Adipose tissue (tissue), 3 donors: ENCODE results near the gene ANKDD1A. TPM values are rescaled to one million over a fixed set of nuclear protein-coding genes. Genes with fewer than 3 reads are reported as not detected.

Experiments
- H3K27ac ChIP-seq: one replicate; pipeline ENCODE4 v1.5.1; 2013; ENCODE audit warnings: low read depth, low read length
- WGBS, 3 donors: extraction: QIAGEN DNeasy Blood & Tissue Kit; methylation state at CpG; one replicate each; pipeline ENCODE4 v1.1.7; 2013; 5-methylcytosine and 5-hydroxymethylcytosine counted together
- polyA plus RNA-seq, 3 donors: library from polyadenylated mRNA; stranded (reverse); fragments of 200-250 nt; gene quantifications; one replicate each; pipeline ENCODE4 v1.2.3, GENCODE V29; 2013
- donor health status: healthy with polysubstance abuse.
- donor health status: Bipolar disorder and iron deficiency.
- donor health status: healthy.

The ANKDD1A gene
- 1 to 10 TPM; 1.8 to 4.5 (median 3.4) TPM for polyA plus RNA-seq

- H3K27ac ChIP-seq, result no peak within 1 kb of the TSS
- WGBS, 3 donors, result 5 to 6% (median 5%) methylated on average over 52 to 72 of the region's 72 CpGs
These were observed at the start of gene ANKDD1A for GRCh38 chr15:64911311-64912186. TSS of gene ANKDD1A (plus strand) at chr15:64911902. CDS start at chr15:64911931, 29 bp downstream.

- WGBS, 3 donors, result 85 to 90% (median 87%) methylated on average over 4 of the region's 4 CpGs
- no peak overlapping the region for H3K27ac ChIP-seq
These were observed 49.7 kb upstream of the ANKDD1A start for GRCh38 chr15:64861960-64862359.

- H3K27ac ChIP-seq, result no peak overlapping the region
- 94 to 100% (median 97%) methylated on average over 1 of the region's 1 CpG for WGBS, 3 donors
These were observed 49.3 kb upstream of the ANKDD1A start for GRCh38 chr15:64862408-64862807.

GRCh38 chr15:64864068-64864467 lies 47.6 kb upstream of the ANKDD1A start:
- no peak overlapping the region for H3K27ac ChIP-seq
- WGBS, 3 donors, result 56 to 84% (median 74%) methylated on average over 1 of the region's 1 CpG

GRCh38 chr15:64865126-64865997 lies 46.3 kb upstream of the ANKDD1A start:
- WGBS, 3 donors, result 79 to 93% (median 81%) methylated on average over 12 of the region's 12 CpGs

GRCh38 chr15:64865998-64866520 lies 45.6 kb upstream of the ANKDD1A start:
- WGBS, 3 donors, result 53 to 78% (median 63%) methylated on average over 6 of the region's 6 CpGs
- no peak overlapping the region for H3K27ac ChIP-seq

More at GRCh38 chr15:64865126-64865997, 46.3 kb upstream of the ANKDD1A start:
- no peak overlapping the region for H3K27ac ChIP-seq

GRCh38 chr15:64869501-64869900 lies 42.2 kb upstream of the ANKDD1A start:
- H3K27ac ChIP-seq, result no peak overlapping the region

GRCh38 chr15:64870353-64870752 lies 41.3 kb upstream of the ANKDD1A start:
- no peak overlapping the region for H3K27ac ChIP-seq
- WGBS, 3 donors, result 46 to 80% (median 49%) methylated on average over 9 of the region's 9 CpGs

- WGBS, 3 donors, result 77 to 82% (median 78%) methylated on average over 3 of the region's 3 CpGs
- no peak overlapping the region for H3K27ac ChIP-seq
These were observed 36.0 kb upstream of the ANKDD1A start for GRCh38 chr15:64875641-64876223.

GRCh38 chr15:64877435-64877834 lies 34.3 kb upstream of the ANKDD1A start:
- WGBS, 3 donors, result 16 to 20% (median 16%) methylated on average over 3 of the region's 3 CpGs
- H3K27ac ChIP-seq, result peak overlapping the region; percentile 23

- WGBS, 3 donors, result 51 to 70% (median 69%) methylated on average over 8 of the region's 8 CpGs
- H3K27ac ChIP-seq, result no peak overlapping the region
These were observed 33.0 kb upstream of the ANKDD1A start for GRCh38 chr15:64878705-64879104.

- H3K27ac ChIP-seq, result peak overlapping the region; percentile 36
- WGBS, 3 donors, result 46 to 64% (median 47%) methylated on average over 5 of the region's 5 CpGs
These were observed 28.6 kb upstream of the ANKDD1A start for GRCh38 chr15:64883100-64883581.

GRCh38 chr15:64883997-64884511 lies 27.6 kb upstream of the ANKDD1A start:
- 17 to 54% (median 22%) methylated on average over 8 to 10 of the region's 10 CpGs for WGBS, 3 donors
- H3K27ac ChIP-seq, result peak overlapping the region; percentile 36

- 77 to 89% (median 77%) methylated on average over 5 of the region's 5 CpGs for WGBS, 3 donors
- H3K27ac ChIP-seq, result no peak overlapping the region
These were observed 27.0 kb upstream of the ANKDD1A start for GRCh38 chr15:64884679-64885078.

GRCh38 chr15:64888336-64888735 lies 23.4 kb upstream of the ANKDD1A start:
- H3K27ac ChIP-seq, result no peak overlapping the region
- 91 to 98% (median 93%) methylated on average over 6 of the region's 6 CpGs for WGBS, 3 donors

GRCh38 chr15:64891561-64891960 lies 20.1 kb upstream of the ANKDD1A start:
- no peak overlapping the region for H3K27ac ChIP-seq

GRCh38 chr15:64892847-64893403 lies 18.8 kb upstream of the ANKDD1A start:
- no peak overlapping the region for H3K27ac ChIP-seq
- 84 to 94% (median 85%) methylated on average over 8 of the region's 8 CpGs for WGBS, 3 donors
